ENCODE measurements around the gene CNTN5.

CNTN5 gene

DNA sequence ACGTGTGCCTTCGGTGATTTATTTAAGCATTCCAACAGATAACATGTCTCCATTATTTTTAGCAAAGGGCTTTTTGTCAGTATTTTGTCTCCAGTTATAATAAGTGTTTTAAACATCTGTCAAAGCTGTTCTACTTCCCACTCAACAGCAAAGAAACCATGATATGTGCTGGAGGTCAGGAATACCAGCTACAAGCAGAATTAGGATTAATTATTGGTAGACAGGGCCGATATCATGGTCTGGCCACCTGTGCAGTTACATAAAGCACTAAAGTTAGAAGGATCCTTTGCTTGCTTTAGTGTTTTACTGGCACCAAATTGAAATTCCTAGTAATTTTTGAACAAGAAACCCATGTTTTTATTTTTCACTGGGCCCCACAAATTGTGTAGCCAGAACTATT is 1075.1 kb downstream of the CNTN5 start:
- Histone ChIP-seq H3K9me3 (ENCODE audit: control insufficient read depth, insufficient read depth, low read depth, low read length) (no peaks in the 10 kb centered on the region), H3K27ac (ENCODE audit: extremely low read depth, low read depth, low read length) (no peak overlapping the region), H3K4me3 (ENCODE audit: low read depth, low read length) (no peak overlapping the region), H3K4me1 (ENCODE audit: control insufficient read depth, insufficient read depth, low read length) (no peaks in the 10 kb centered on the region), H3K36me3 (ENCODE audit: control insufficient read depth in 2 of 2, insufficient read depth in 1 of 2, low read length in 2 of 2) (no peaks in the 10 kb centered on the region)
- no peak for TF ChIP-seq ZNF473 (tag by site-specific recombination; IDR thresholded peaks at IDR 0.05)
- no peak for TF ChIP-seq OVOL3 (tag by site-specific recombination; IDR thresholded peaks at IDR 0.05)
- no peak for TF ChIP-seq ZXDB (tag by site-specific recombination; IDR thresholded peaks at IDR 0.05)
- no peak for TF ChIP-seq ZNF391 (tag by site-specific recombination; IDR thresholded peaks at IDR 0.05; ENCODE audit: borderline replicate concordance, low read depth)
- TF ChIP-seq ZNF341 (tag by site-specific recombination; IDR thresholded peaks at IDR 0.05; ENCODE audit: low read depth): no peak
- TF ChIP-seq, protein P1, sequence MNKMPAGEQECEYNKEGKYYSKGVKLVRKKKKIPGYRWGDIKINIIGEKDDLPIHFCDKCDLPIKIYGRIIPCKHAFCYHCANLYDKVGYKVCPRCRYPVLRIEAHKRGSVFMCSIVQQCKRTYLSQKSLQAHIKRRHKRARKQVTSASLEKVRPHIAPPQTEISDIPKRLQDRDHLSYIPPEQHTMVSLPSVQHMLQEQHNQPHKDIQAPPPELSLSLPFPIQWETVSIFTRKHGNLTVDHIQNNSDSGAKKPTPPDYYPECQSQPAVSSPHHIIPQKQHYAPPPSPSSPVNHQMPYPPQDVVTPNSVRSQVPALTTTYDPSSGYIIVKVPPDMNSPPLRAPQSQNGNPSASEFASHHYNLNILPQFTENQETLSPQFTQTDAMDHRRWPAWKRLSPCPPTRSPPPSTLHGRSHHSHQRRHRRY (tag by site-specific recombination; IDR thresholded peaks at IDR 0.05): no peak
- TF ChIP-seq ZNF23 (tag by site-specific recombination; IDR thresholded peaks at IDR 0.05; ENCODE audit: borderline replicate concordance): no peak
- no peak for TF ChIP-seq ZNF16 (tag by site-specific recombination; IDR thresholded peaks at IDR 0.05; ENCODE audit: low read depth)
- no peak for TF ChIP-seq ZBTB21 (tag by site-specific recombination; IDR thresholded peaks at IDR 0.05)
- TF ChIP-seq REST (tag by site-specific recombination; IDR thresholded peaks at IDR 0.05): no peak
- TF ChIP-seq ZNF202 (tag by site-specific recombination; IDR thresholded peaks at IDR 0.05; ENCODE audit: borderline replicate concordance): no peak
- no peak for TF ChIP-seq ZNF843 (tag by site-specific recombination; IDR thresholded peaks at IDR 0.05)
- no peak for TF ChIP-seq ZFP41 (tag by site-specific recombination; IDR thresholded peaks at IDR 0.05; ENCODE audit: borderline replicate concordance)
- no peak for TF ChIP-seq SALL2 (tag by site-specific recombination; IDR thresholded peaks at IDR 0.05; ENCODE audit: borderline replicate concordance)
- no peak for TF ChIP-seq ZNF48 (tag by site-specific recombination; IDR thresholded peaks at IDR 0.05)
- TF ChIP-seq GLI2 (tag by site-specific recombination; IDR thresholded peaks at IDR 0.05; ENCODE audit: borderline replicate concordance, low read depth): no peak
- no peak for TF ChIP-seq GLI4 (tag by site-specific recombination; IDR thresholded peaks at IDR 0.05)
- no peak for TF ChIP-seq ZNF701 (tag by site-specific recombination; IDR thresholded peaks at IDR 0.05)
- CTCF ChIA-PET: no interaction called here
- POLR2A ChIA-PET: no interaction called here

DNA sequence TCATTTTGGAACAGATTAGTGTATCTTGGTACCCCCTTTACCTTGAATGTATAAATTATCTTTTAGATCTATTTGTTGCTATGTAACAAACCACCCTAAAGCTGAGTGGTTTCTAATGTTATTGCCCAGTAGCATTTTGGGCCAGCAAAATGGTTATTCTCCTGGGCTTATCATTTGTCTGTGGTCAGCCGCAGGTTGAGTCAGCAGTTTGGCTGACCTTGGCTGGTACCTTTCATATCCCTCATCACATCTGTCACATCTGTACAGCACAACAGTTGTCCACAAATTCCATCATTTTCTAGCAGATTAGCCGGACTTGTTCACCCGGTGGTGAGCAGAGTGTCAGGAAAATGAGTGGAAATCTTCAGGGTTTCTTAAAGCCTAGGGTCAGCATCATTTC is 1077.8 kb downstream of the CNTN5 start:
- Histone ChIP-seq H3K27ac (ENCODE audit: extremely low read depth, low read depth, low read length) (no peak overlapping the region), H3K4me1 (ENCODE audit: control insufficient read depth, insufficient read depth, low read length) (no peaks in the 10 kb centered on the region), H3K36me3 (ENCODE audit: control insufficient read depth in 2 of 2, insufficient read depth in 1 of 2, low read length in 2 of 2) (no peaks in the 10 kb centered on the region), H3K4me3 (ENCODE audit: low read depth, low read length) (no peak overlapping the region), H3K9me3 (ENCODE audit: control insufficient read depth, insufficient read depth, low read depth, low read length) (no peaks in the 10 kb centered on the region)
- no peak for TF ChIP-seq ZNF114 (tag by site-specific recombination; IDR thresholded peaks at IDR 0.05)
- TF ChIP-seq ZNF510 (tag by site-specific recombination; IDR thresholded peaks at IDR 0.05; ENCODE audit: insufficient replicate concordance): no peak
- no peak for TF ChIP-seq ZNF302 (tag by site-specific recombination; IDR thresholded peaks at IDR 0.05; ENCODE audit: low read depth)
- no peak for TF ChIP-seq ZNF133 (tag by site-specific recombination; IDR thresholded peaks at IDR 0.05)
- TF ChIP-seq ZNF16 (tag by site-specific recombination; IDR thresholded peaks at IDR 0.05; ENCODE audit: low read depth): no peak
- TF ChIP-seq YY1 (tag by site-specific recombination; IDR thresholded peaks at IDR 0.05): no peak
- no peak for TF ChIP-seq MZF1 (tag by site-specific recombination; IDR thresholded peaks at IDR 0.05; ENCODE audit: borderline replicate concordance)
- ChIA-PET POLR2A (no interaction called here), CTCF (interaction anchor here (0.5 kb wide), 1 partner anchor 8 kb away, joined by 3 read pairs; no protein-coding TSS in a partner anchor)

Data from HEK293 (cell line).